SK-N-SH treated with all-trans-retinoic acid at 6 μM for 48 hours (cell line): ENCODE results near the gene EGR1.
A peak's percentile ranks its signal among the peaks of the same experiment; 100 is the strongest.

Experiments used
- ATAC-seq: fragments of 200-7000 bp; cut with Tn5 transposase; 3 replicates; pipeline ENCODE4 v1.9.1; 2020; ENCODE audit warnings: mild to moderate bottlenecking, moderate library complexity
- ARNTL ChIP-seq: fragments of 450-650 bp; formaldehyde crosslinking; IDR thresholded peaks from 2 replicates; pipeline ENCODE4 v1.5.0; 2020; ENCODE audit warnings: low read depth, mild to moderate bottlenecking, moderate library complexity, borderline replicate concordance
- CSDC2 ChIP-seq: fragments of 250-450 bp; sonication (Bioruptor Pico); IDR thresholded peaks from 2 replicates; pipeline ENCODE4 v1.5.0; 2020; ENCODE audit warnings: mild to moderate bottlenecking, moderate library complexity
- ESRRG ChIP-seq: fragments of 250-450 bp; sonication (Bioruptor Pico); IDR thresholded peaks from 2 replicates; pipeline ENCODE4 v1.6.1; 2021; ENCODE audit warnings: mild to moderate bottlenecking
- GLIS3 ChIP-seq: fragments of 250-450 bp; sonication (Bioruptor Pico); IDR thresholded peaks from 2 replicates; pipeline ENCODE4 v1.5.0; 2020; ENCODE audit warnings: mild to moderate bottlenecking, moderate library complexity
- ISL1 ChIP-seq: fragments of 250-450 bp; sonication (Bioruptor Pico); IDR thresholded peaks from 2 replicates; pipeline ENCODE4 v2.1.2; 2022; ENCODE audit warnings: mild to moderate bottlenecking, moderate library complexity
- OSR1 ChIP-seq: fragments of 250-450 bp; sonication (Bioruptor Pico); IDR thresholded peaks from 2 replicates; pipeline ENCODE4 v1.8.0; 2022; ENCODE audit warnings: moderate library complexity, mild to moderate bottlenecking, inconsistent platforms
- PPARA ChIP-seq: fragments of 250-450 bp; sonication (Bioruptor Pico); IDR thresholded peaks from 2 replicates; pipeline ENCODE4 v1.5.0; 2020; ENCODE audit warnings: mild to moderate bottlenecking, borderline replicate concordance
- RARB ChIP-seq: fragments of 250-450 bp; sonication (Bioruptor Pico); IDR thresholded peaks from 2 replicates; pipeline ENCODE4 v1.8.0; 2021; ENCODE audit warnings: mild to moderate bottlenecking, moderate library complexity
- SNAI2 ChIP-seq: fragments of 250-450 bp; sonication (Bioruptor Pico); IDR thresholded peaks from 2 replicates; pipeline ENCODE4 v1.5.0; 2020; ENCODE audit warnings: mild to moderate bottlenecking, moderate library complexity
- TCF4 ChIP-seq: fragments of 250-450 bp; sonication (Bioruptor Pico); IDR thresholded peaks from 2 replicates; pipeline ENCODE4 v1.8.0; 2021; ENCODE audit warnings: mild to moderate bottlenecking, moderate library complexity, borderline replicate concordance
- TOX ChIP-seq: fragments of 250-450 bp; sonication (Bioruptor Pico); IDR thresholded peaks from 2 replicates; pipeline ENCODE4 v1.8.0; 2021; ENCODE audit warnings: mild to moderate bottlenecking, moderate library complexity, borderline replicate concordance
- ZFP3 ChIP-seq: fragments of 250-450 bp; sonication (Bioruptor Pico); IDR thresholded peaks from 2 replicates; pipeline ENCODE4 v1.5.0; 2020; ENCODE audit warnings: mild to moderate bottlenecking, moderate library complexity
- ZFP30 ChIP-seq: fragments of 450-650 bp; formaldehyde crosslinking; IDR thresholded peaks from 2 replicates; pipeline ENCODE4 v1.5.0; 2022; ENCODE audit warnings: mild to moderate bottlenecking, moderate library complexity
- ZNF565 ChIP-seq: fragments of 450-650 bp; formaldehyde crosslinking; conservative IDR thresholded peaks from 2 replicates; pipeline ENCODE4 v1.5.0; 2020; ENCODE audit warnings: low read depth, mild to moderate bottlenecking, moderate library complexity
- ZNF70 ChIP-seq: fragments of 450-650 bp; formaldehyde crosslinking; IDR thresholded peaks from 2 replicates; pipeline ENCODE4 v1.5.0; 2020; ENCODE audit warnings: mild to moderate bottlenecking, moderate library complexity
- ZNF8 ChIP-seq: fragments of 450-650 bp; formaldehyde crosslinking; IDR thresholded peaks from 2 replicates; pipeline ENCODE4 v1.5.0; 2020; ENCODE audit warnings: mild to moderate bottlenecking, moderate library complexity
- TF ChIP-seq, protein P1 (sequence below): fragments of 250-450 bp; sonication (Bioruptor Pico); IDR thresholded peaks from 2 replicates; pipeline ENCODE4 v1.8.0; 2021; ENCODE audit warnings: low read depth, mild to moderate bottlenecking, moderate library complexity, borderline replicate concordance
- TF ChIP-seq, protein P2 (sequence below): fragments of 250-450 bp; sonication (Bioruptor Pico); IDR thresholded peaks from 2 replicates; pipeline ENCODE4 v1.8.0; 2020; ENCODE audit warnings: mild to moderate bottlenecking, moderate library complexity, borderline replicate concordance
- TF ChIP-seq, protein P3 (sequence below): fragments of 250-450 bp; sonication (Bioruptor Pico); IDR thresholded peaks from 2 replicates; pipeline ENCODE4 v1.5.1; 2020; ENCODE audit warnings: low read depth, mild to moderate bottlenecking, moderate library complexity
- TF ChIP-seq, protein P4 (sequence below): fragments of 250-450 bp; sonication (Bioruptor Pico); IDR thresholded peaks from 2 replicates; pipeline ENCODE4 v1.5.1; 2021; ENCODE audit warnings: mild to moderate bottlenecking, moderate library complexity
- TF ChIP-seq, protein P5 (sequence below): fragments of 250-450 bp; sonication (Bioruptor Pico); IDR thresholded peaks from 2 replicates; pipeline ENCODE4 v1.5.0; 2020; ENCODE audit warnings: mild to moderate bottlenecking, moderate library complexity

Gene EGR1

DNA sequence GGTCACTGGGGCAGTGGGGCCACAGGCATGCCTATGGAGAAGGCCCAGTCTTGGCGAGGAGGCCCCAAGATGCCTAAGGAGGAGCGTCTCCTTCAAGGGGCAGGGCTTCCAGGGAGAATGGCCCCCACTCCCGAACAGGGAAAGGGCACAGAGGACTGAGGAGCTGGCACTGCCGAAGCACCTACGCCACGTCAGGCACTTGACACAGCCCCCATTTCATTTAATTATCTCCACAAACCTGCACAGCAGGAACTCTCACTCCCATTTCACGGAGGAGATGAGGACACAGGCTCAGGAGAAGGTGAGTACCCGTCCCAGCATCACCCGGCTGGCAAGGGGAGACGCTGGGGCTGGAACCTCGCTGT is 26.0 kb downstream of the EGR1 start:
- ATAC-seq = no peak
- TF ChIP-seq, protein P1, sequence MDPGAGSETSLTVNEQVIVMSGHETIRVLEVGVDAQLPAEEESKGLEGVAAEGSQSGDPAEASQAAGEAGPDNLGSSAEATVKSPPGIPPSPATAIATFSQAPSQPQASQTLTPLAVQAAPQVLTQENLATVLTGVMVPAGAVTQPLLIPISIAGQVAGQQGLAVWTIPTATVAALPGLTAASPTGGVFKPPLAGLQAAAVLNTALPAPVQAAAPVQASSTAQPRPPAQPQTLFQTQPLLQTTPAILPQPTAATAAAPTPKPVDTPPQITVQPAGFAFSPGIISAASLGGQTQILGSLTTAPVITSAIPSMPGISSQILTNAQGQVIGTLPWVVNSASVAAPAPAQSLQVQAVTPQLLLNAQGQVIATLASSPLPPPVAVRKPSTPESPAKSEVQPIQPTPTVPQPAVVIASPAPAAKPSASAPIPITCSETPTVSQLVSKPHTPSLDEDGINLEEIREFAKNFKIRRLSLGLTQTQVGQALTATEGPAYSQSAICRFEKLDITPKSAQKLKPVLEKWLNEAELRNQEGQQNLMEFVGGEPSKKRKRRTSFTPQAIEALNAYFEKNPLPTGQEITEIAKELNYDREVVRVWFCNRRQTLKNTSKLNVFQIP = no peak
- TF ChIP-seq ZNF70 (CRISPR knock-in tag) (no peak), ZFP30 (CRISPR knock-in tag) (no peak), ARNTL (CRISPR knock-in tag) (no peak), ZFP3 (CRISPR knock-in tag) (no peak), ZNF8 (CRISPR knock-in tag) (no peak), OSR1 (CRISPR knock-in tag) (no peak)
- TF ChIP-seq, protein P2, sequence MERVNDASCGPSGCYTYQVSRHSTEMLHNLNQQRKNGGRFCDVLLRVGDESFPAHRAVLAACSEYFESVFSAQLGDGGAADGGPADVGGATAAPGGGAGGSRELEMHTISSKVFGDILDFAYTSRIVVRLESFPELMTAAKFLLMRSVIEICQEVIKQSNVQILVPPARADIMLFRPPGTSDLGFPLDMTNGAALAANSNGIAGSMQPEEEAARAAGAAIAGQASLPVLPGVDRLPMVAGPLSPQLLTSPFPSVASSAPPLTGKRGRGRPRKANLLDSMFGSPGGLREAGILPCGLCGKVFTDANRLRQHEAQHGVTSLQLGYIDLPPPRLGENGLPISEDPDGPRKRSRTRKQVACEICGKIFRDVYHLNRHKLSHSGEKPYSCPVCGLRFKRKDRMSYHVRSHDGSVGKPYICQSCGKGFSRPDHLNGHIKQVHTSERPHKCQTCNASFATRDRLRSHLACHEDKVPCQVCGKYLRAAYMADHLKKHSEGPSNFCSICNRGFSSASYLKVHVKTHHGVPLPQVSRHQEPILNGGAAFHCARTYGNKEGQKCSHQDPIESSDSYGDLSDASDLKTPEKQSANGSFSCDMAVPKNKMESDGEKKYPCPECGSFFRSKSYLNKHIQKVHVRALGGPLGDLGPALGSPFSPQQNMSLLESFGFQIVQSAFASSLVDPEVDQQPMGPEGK (CRISPR knock-in tag) = no peak
- TF ChIP-seq, protein P3, sequence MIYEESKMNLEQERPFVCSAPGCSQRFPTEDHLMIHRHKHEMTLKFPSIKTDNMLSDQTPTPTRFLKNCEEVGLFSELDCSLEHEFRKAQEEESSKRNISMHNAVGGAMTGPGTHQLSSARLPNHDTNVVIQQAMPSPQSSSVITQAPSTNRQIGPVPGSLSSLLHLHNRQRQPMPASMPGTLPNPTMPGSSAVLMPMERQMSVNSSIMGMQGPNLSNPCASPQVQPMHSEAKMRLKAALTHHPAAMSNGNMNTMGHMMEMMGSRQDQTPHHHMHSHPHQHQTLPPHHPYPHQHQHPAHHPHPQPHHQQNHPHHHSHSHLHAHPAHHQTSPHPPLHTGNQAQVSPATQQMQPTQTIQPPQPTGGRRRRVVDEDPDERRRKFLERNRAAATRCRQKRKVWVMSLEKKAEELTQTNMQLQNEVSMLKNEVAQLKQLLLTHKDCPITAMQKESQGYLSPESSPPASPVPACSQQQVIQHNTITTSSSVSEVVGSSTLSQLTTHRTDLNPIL (CRISPR knock-in tag) = no peak
- TF ChIP-seq, protein P4, sequence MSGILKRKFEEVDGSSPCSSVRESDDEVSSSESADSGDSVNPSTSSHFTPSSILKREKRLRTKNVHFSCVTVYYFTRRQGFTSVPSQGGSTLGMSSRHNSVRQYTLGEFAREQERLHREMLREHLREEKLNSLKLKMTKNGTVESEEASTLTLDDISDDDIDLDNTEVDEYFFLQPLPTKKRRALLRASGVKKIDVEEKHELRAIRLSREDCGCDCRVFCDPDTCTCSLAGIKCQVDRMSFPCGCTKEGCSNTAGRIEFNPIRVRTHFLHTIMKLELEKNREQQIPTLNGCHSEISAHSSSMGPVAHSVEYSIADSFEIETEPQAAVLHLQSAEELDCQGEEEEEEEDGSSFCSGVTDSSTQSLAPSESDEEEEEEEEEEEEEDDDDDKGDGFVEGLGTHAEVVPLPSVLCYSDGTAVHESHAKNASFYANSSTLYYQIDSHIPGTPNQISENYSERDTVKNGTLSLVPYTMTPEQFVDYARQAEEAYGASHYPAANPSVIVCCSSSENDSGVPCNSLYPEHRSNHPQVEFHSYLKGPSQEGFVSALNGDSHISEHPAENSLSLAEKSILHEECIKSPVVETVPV = no peak

DNA sequence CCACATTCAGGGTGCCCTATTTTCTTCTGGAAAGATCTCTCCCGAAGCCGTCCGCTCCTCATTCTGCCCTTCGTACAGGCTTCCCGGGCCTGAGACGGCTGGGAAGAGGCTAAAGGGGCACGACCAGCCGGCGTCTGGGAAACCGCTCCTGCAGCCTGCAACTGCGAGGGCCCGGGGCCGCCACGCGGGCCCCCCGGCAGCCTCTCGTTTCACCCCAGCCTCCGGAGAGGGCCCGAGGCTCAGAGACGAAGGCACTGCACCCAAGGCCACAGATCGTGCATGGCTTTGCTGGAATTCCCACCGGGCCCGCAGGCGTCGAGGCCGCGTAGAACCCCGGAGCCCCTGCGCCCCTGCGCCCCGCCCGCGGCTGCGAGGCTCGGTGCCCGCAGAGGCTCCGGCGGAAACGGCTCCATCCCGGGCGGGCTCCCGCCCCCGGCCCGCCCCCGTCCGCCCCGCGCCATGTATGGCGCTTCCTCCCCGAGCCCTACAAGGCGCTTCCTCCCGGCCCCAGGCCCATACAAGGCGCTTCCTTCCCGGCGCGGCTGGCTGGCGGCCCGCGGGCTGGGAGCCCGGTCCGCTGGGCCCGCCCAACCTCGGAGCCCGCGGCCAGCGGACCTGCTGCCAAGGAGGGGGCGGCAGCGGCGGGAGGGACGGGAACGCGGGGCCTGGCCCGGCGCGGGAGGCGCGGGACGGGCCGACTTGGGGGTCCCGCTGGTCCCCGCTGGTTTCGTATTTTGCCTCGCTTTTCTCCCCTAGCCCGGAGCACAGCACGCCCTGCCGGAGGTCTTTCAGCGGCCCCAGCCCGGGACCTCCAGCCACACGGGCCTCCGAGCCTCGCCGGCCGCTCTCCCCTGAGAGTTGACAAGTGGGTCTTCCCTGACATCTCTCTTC is 26.6 kb downstream of the EGR1 start:
- peak; percentile 95 for ATAC-seq
- TF ChIP-seq ESRRG (CRISPR knock-in tag) (no peak), ZNF565 (CRISPR knock-in tag) (no peak), TCF4 (CRISPR knock-in tag) (no peak), PPARA (CRISPR knock-in tag) (no peak), ZFP3 (CRISPR knock-in tag) (no peak), ISL1 (CRISPR knock-in tag) (no peak), OSR1 (CRISPR knock-in tag) (no peak), CSDC2 (CRISPR knock-in tag) (no peak)
- TF ChIP-seq, protein P1 = no peak
- TF ChIP-seq, protein P2 (CRISPR knock-in tag) = no peak
- TF ChIP-seq, protein P4 = no peak

DNA sequence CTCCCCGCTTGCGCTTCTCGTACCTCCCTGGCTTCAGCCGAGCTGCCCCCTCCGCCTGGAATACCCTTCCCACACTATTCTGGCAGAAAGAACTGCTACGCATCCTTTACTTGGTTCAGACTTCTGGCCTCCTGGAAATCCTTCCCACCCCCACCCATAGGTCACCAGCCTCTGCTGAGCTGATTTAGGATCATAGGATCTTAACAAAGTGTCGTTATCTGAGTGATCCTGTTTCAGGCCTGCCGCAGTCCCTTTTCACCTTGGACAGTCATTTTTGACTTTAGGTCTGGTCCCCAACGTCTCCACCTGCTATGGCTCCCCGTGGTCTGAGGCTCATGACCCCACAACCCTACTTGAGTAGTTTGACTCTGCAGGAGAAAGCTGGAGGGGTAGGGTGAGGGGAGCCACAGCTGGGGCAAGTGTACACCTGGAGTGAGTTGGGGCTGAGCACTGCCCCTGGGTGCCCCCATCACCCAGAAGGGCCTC is 27.3 kb downstream of the EGR1 start:
- no peak for TF ChIP-seq ARNTL (CRISPR knock-in tag)
- TF ChIP-seq, protein P5, sequence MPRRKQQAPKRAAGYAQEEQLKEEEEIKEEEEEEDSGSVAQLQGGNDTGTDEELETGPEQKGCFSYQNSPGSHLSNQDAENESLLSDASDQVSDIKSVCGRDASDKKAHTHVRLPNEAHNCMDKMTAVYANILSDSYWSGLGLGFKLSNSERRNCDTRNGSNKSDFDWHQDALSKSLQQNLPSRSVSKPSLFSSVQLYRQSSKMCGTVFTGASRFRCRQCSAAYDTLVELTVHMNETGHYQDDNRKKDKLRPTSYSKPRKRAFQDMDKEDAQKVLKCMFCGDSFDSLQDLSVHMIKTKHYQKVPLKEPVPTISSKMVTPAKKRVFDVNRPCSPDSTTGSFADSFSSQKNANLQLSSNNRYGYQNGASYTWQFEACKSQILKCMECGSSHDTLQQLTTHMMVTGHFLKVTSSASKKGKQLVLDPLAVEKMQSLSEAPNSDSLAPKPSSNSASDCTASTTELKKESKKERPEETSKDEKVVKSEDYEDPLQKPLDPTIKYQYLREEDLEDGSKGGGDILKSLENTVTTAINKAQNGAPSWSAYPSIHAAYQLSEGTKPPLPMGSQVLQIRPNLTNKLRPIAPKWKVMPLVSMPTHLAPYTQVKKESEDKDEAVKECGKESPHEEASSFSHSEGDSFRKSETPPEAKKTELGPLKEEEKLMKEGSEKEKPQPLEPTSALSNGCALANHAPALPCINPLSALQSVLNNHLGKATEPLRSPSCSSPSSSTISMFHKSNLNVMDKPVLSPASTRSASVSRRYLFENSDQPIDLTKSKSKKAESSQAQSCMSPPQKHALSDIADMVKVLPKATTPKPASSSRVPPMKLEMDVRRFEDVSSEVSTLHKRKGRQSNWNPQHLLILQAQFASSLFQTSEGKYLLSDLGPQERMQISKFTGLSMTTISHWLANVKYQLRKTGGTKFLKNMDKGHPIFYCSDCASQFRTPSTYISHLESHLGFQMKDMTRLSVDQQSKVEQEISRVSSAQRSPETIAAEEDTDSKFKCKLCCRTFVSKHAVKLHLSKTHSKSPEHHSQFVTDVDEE (CRISPR knock-in tag) = no peak
- no peak for TF ChIP-seq GLIS3 (CRISPR knock-in tag)
- no peak for TF ChIP-seq RARB (CRISPR knock-in tag)
- TF ChIP-seq CSDC2 (CRISPR knock-in tag) = no peak
- TF ChIP-seq ESRRG (CRISPR knock-in tag) = no peak
- TF ChIP-seq ZNF70 (CRISPR knock-in tag) = no peak
- no peak for TF ChIP-seq SNAI2 (CRISPR knock-in tag)
- no peak for TF ChIP-seq TOX (CRISPR knock-in tag)
- no peak for TF ChIP-seq ZNF8 (CRISPR knock-in tag)
- no peak for TF ChIP-seq ISL1 (CRISPR knock-in tag)
- no peak for ATAC-seq
